NT2/D1 (cell line): Measurements from ENCODE around the gene SEPTIN12.

Experiments
- SUZ12 ChIP-seq: IDR thresholded peaks from 2 replicates; pipeline ENCODE4 v1.6.1; 2011; ENCODE audit not compliant: insufficient read length, insufficient read depth; ENCODE audit errors: extremely low read depth
- ZNF274 ChIP-seq: IDR thresholded peaks from 2 replicates; pipeline ENCODE4 v1.6.1; 2011; ENCODE audit warnings: mild to moderate bottlenecking, low read depth, low read length

GRCh38 chr16:4746215-4746614 is 41.9 kb downstream of the SEPTIN12 start:
- no peak for TF ChIP-seq SUZ12
- no peak for TF ChIP-seq ZNF274
